ENCODE results near the gene RAP1GAP. TPM values are rescaled to one million over a fixed set of nuclear protein-coding genes. Genes with fewer than 3 reads are reported as not detected.

Gene RAP1GAP
- total RNA-seq, 6 experiments from 2014 or later: 0.07 to 0.19 TPM; not detected in 4

DNA sequence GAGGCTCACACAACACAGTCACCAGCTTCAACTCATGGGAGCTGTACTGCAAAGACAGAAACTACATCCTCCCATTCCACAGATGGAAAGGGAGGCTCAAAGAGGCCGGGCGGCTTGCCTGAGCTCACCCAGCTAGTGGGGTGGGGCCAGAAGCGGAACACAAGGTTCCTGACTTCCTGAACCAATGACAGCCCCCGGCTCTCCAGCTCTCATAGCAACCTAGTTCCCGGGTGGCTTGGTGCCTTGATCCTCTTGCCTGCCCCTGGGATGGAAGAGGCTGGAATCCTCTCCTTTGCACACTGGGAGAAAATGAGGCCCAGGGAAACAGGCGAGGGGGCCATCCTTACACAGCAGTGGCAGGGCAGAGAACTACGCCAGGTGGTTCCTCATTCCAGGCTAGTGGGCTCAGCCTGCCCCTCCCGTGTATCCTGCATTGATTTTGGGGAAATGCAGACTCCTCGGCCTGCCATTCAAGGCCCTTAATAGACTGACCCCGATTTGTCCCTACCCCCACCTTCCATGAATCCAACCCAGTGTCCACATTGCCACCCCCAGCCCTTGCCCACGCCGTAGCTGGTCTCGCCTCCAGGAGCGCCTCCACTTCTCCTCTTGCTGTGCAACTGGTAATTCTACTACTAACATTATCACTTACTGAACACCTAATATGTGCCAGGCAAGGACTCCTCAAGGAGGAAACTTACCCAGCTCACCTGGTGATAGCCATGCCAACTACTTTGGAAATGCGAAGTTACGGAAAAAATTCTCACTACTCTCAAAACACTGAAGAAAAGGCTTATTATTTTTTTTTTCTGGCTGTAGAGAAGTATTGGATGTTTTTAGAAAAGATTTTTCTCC is 5.0 kb downstream of the RAP1GAP start:
- Mint-ChIP-seq H3K9me3 (no peaks in the 10 kb centered on the region), H3K27ac (no peak overlapping the region), H3K4me3 (no peak overlapping the region), H3K4me1 (ENCODE audit: low read depth) (peaks cover 17% of the 10 kb centered on the region), H3K27me3 (ENCODE audit: insufficient read depth) (peaks cover 33% of the 10 kb centered on the region), H3K36me3 (ENCODE audit: low read depth) (no peaks in the 10 kb centered on the region)
- TF ChIP-seq, protein P1, sequence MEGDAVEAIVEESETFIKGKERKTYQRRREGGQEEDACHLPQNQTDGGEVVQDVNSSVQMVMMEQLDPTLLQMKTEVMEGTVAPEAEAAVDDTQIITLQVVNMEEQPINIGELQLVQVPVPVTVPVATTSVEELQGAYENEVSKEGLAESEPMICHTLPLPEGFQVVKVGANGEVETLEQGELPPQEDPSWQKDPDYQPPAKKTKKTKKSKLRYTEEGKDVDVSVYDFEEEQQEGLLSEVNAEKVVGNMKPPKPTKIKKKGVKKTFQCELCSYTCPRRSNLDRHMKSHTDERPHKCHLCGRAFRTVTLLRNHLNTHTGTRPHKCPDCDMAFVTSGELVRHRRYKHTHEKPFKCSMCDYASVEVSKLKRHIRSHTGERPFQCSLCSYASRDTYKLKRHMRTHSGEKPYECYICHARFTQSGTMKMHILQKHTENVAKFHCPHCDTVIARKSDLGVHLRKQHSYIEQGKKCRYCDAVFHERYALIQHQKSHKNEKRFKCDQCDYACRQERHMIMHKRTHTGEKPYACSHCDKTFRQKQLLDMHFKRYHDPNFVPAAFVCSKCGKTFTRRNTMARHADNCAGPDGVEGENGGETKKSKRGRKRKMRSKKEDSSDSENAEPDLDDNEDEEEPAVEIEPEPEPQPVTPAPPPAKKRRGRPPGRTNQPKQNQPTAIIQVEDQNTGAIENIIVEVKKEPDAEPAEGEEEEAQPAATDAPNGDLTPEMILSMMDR (IDR thresholded peaks at IDR 0.05): no peak
- no peak for DNase-seq

DNA sequence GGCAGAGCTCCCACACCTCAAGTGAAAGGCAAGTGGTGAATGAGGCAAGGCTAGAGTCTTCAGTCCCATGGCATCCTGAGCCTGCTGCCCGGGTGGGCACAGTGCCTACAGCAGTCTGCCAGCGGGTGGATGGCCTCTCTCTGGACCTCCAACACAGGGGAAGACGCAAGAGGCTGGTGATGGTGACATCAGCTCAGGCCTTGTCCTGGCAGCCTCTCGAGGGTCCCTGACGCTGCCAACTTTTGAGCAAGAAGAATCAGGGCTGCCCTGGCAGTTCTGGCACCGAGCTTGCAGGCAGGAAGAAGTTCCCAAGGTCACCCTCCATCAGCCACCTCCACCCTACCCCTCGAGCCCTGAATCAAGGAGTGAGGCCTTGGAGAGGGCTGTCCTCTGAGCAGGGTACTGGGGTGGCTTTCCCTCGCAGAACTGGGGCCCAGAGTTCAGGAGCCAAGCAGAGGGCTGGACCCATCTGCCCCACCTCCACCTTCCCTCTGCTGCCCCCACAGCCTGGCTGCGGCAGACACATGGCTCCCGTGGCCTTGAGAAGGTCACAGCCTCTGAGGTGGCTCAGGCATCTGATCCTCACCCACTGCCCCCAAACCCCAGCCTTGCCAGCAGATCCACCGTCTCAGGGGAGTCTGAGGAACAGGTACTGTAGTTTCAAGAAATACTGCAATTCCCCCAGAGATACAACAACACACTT is 5.8 kb downstream of the RAP1GAP start:
- TF ChIP-seq, protein P1 (IDR thresholded peaks at IDR 0.05): no peak
- no peaks in the 10 kb centered on the region for H3K36me3 Mint-ChIP-seq (ENCODE audit: low read depth)
- peaks cover 33% of the 10 kb centered on the region for H3K27me3 Mint-ChIP-seq (ENCODE audit: insufficient read depth)
- H3K27ac Mint-ChIP-seq: no peak overlapping the region
- H3K9me3 Mint-ChIP-seq: no peaks in the 10 kb centered on the region
- peaks cover 17% of the 10 kb centered on the region for H3K4me1 Mint-ChIP-seq (ENCODE audit: low read depth)
- DNase-seq: no peak
- H3K4me3 Mint-ChIP-seq: no peak overlapping the region

DNA sequence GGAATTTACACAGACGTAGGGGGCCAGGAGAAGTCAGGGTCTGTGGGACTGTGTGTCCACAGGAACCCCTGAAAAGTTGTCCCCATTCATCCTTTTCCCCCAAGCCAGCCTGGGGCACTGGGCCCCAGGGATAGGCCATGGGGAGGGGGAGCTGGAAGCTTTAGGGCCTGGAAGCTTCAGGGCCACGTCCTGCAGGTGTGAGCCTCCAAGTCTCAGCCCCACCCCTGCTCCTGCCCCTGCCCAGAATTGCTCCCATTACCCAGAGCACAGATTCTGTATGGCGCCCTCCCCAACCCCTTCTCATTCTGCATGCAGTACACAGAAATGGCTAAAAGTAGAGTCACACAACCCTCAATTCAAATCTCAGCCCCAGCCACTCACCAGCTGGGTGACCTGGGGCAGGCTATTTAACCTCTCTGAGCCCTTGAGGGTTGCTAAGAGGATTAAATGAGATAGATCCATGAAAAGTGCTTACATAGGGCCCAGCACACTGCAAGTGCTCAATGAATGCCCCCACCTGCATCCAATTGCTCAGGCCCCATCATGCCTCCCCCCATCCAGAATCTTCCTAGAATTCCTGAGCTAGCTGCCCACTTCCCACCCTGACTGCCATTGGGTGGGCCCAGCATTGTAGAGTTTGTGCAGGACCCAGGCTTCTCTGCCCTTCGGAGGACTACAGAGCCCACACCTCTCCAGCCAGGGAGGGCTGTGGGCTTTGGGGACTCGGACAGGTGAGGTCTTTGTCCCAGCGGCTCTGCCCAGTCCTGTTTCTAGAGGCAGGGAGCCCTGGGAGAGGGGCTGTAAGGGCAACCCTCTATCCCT is 6.5 kb downstream of the RAP1GAP start:
- no peak overlapping the region for H3K4me3 Mint-ChIP-seq
- TF ChIP-seq, protein P1 (IDR thresholded peaks at IDR 0.05): no peak
- no peak for DNase-seq
- H3K36me3 Mint-ChIP-seq (ENCODE audit: low read depth): no peaks in the 10 kb centered on the region
- no peak overlapping the region for H3K27ac Mint-ChIP-seq
- no peaks in the 10 kb centered on the region for H3K9me3 Mint-ChIP-seq
- H3K27me3 Mint-ChIP-seq (ENCODE audit: insufficient read depth): peaks cover 27% of the 10 kb centered on the region
- H3K4me1 Mint-ChIP-seq (ENCODE audit: low read depth): peaks cover 17% of the 10 kb centered on the region

DNA sequence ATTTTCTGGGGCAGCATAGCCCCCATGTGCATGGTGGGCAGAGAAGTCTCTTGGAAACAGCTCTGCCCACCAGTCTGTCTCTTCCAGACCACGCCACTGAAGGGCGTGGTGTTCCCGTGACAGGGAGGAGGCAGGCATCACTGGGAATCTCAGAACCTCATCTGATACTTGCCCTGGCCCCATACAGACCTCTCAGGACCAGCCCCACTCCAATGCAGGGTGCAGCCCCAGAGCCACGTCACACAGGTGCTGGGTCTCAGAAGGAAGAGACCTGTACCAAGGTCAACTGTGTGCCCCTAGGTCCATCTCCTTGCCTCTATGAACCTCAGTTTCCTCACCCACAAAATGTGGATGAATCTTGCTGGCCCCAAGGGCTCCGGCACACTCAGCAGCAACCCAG is 7.3 kb downstream of the RAP1GAP start:
- H3K27ac Mint-ChIP-seq: no peak overlapping the region

DNA sequence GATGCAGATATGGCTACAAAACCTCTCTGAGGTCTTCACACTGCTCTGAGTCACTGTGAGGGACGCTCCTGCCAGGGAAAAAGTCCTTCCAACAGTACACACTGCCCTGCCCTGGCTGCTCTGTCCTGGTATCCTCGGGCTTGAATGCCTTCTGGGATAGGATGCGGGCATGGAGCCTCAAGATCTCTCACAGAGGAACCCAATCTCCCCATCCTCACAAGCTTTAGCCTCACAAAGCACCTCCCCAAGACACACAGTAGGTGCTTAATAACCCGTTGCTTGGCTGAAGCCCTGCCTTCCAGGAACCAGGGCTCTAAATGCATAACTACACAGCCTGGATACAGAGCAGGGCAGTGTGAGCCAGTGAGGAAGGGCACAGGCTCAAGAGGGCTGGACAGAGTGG is 9.2 kb downstream of the RAP1GAP start:
- H3K27ac Mint-ChIP-seq: no peak overlapping the region
- H3K4me3 Mint-ChIP-seq: no peak overlapping the region
- no peak for DNase-seq
- H3K27me3 Mint-ChIP-seq (ENCODE audit: insufficient read depth): peaks cover 30% of the 10 kb centered on the region
- H3K4me1 Mint-ChIP-seq (ENCODE audit: low read depth): no peaks in the 10 kb centered on the region
- H3K36me3 Mint-ChIP-seq (ENCODE audit: low read depth): no peaks in the 10 kb centered on the region
- TF ChIP-seq, protein P1 (IDR thresholded peaks at IDR 0.05): no peak
- H3K9me3 Mint-ChIP-seq: no peaks in the 10 kb centered on the region

More for the DNA sequence above, 7.3 kb downstream of the RAP1GAP start:
- Mint-ChIP-seq H3K36me3 (ENCODE audit: low read depth) (no peaks in the 10 kb centered on the region), H3K4me3 (no peak overlapping the region), H3K4me1 (ENCODE audit: low read depth) (peaks cover 17% of the 10 kb centered on the region), H3K27me3 (ENCODE audit: insufficient read depth) (peaks cover 24% of the 10 kb centered on the region), H3K9me3 (no peaks in the 10 kb centered on the region)
- TF ChIP-seq, protein P1 (IDR thresholded peaks at IDR 0.05): no peak
- no peak for DNase-seq
